GM12872 (cell line): ENCODE results near the gene DENND1A.

Source experiments
- CTCF ChIP-seq: IDR thresholded peaks from 3 replicates; pipeline ENCODE4 v1.5.1; 2011; ENCODE audit warnings: low read depth, mild to moderate bottlenecking, low read length, moderate library complexity; ENCODE audit not compliant: insufficient read depth

DENND1A gene

GRCh38 chr9:123761905-123762605, 167.9 kb downstream of the DENND1A start:
- no peak for TF ChIP-seq CTCF

GRCh38 chr9:123757960-123758359, 172.0 kb downstream of the DENND1A start:
- TF ChIP-seq CTCF = no peak

- no peak for TF ChIP-seq CTCF
Observed at GRCh38 chr9:123757547-123757946, 172.4 kb downstream of the DENND1A start.

GRCh38 chr9:123756484-123757106, 173.3 kb downstream of the DENND1A start:
- no peak for TF ChIP-seq CTCF

- TF ChIP-seq CTCF = no peak
Observed at GRCh38 chr9:123753669-123754258, 176.2 kb downstream of the DENND1A start.

- TF ChIP-seq CTCF = no peak
Observed at GRCh38 chr9:123753016-123753415, 176.9 kb downstream of the DENND1A start.

- no peak for TF ChIP-seq CTCF
Observed at GRCh38 chr9:123749580-123750202, 180.2 kb downstream of the DENND1A start.
